HepG2 (cell line): ENCODE data around the gene DNAJC30. TPM values are rescaled to one million over a fixed set of nuclear protein-coding genes. Genes with fewer than 3 reads are reported as not detected.
A peak's percentile ranks its signal among the peaks of the same experiment; 100 is the strongest.

Experiments
- E2F2 ChIP-seq: sonication (generic); formaldehyde crosslinking; IDR thresholded peaks from 2 replicates; pipeline ENCODE4 v1.4.0; 2020; ENCODE audit warnings: missing genetic modification reagents, borderline replicate concordance
- FOXP1 ChIP-seq, 2 experiments: fragments of 450-650 bp in 1 of 2; IDR thresholded peaks; 2 replicates each; pipeline ENCODE4 v1.6.1; 2017 to 2018; ENCODE audit warnings: antibody characterized with exemption in 1 of 2
- HNRNPK ChIP-seq: fragments of 200-400 bp; formaldehyde crosslinking; IDR thresholded peaks from 2 replicates; pipeline ENCODE4 v1.6.1; 2018; ENCODE audit warnings: low read length, low read depth, moderate library complexity, mild to moderate bottlenecking; ENCODE audit not compliant: poor library complexity, severe bottlenecking
- PHF5A ChIP-seq: IDR thresholded peaks from one replicate; pipeline ENCODE4 v1.6.1; 2018; ENCODE audit warnings: low read depth, missing genetic modification reagents; ENCODE audit not compliant: unreplicated experiment
- PLRG1 ChIP-seq: fragments of 450-650 bp; conservative IDR thresholded peaks from 2 replicates; pipeline ENCODE4 v1.6.1; 2016
- PRDM4 ChIP-seq: sonication (generic); formaldehyde crosslinking; IDR thresholded peaks from 2 replicates; pipeline ENCODE4 v1.9.0; 2021; ENCODE audit warnings: missing genetic modification reagents, borderline replicate concordance
- RARA ChIP-seq: IDR thresholded peaks from 2 replicates; pipeline ENCODE4 v1.6.1; 2016; ENCODE audit warnings: missing genetic modification reagents, missing compliant biosample characterization
- SAFB2 ChIP-seq: sonication (generic); formaldehyde crosslinking; IDR thresholded peaks from 2 replicates; pipeline ENCODE4 v1.5.1; 2020; ENCODE audit warnings: missing genetic modification reagents, low read depth, mild to moderate bottlenecking, borderline replicate concordance
- SALL2 ChIP-seq: sonication (generic); formaldehyde crosslinking; IDR thresholded peaks from 2 replicates; pipeline ENCODE4 v1.8.1; 2023; ENCODE audit warnings: mild to moderate bottlenecking, missing genetic modification reagents, inconsistent platforms
- SATB2 ChIP-seq: sonication (generic); formaldehyde crosslinking; IDR thresholded peaks from 2 replicates; pipeline ENCODE4 v1.5.0; 2020; ENCODE audit warnings: missing genetic modification reagents
- SCMH1 ChIP-seq: sonication (generic); formaldehyde crosslinking; IDR thresholded peaks from 2 replicates; pipeline ENCODE4 v1.9.0; 2021; ENCODE audit warnings: missing genetic modification reagents, mild to moderate bottlenecking, borderline replicate concordance
- SYNCRIP ChIP-seq: fragments of 200-400 bp; formaldehyde crosslinking; IDR thresholded peaks from 2 replicates; pipeline ENCODE4 v1.6.1; 2018; ENCODE audit warnings: mild to moderate bottlenecking, low read depth, low read length; ENCODE audit not compliant: insufficient read depth
- YEATS2 ChIP-seq: sonication (generic); formaldehyde crosslinking; IDR thresholded peaks from 2 replicates; pipeline ENCODE4 v1.4.0; 2020; ENCODE audit warnings: missing genetic modification reagents, borderline replicate concordance
- ZHX1 ChIP-seq: sonication (generic); formaldehyde crosslinking; IDR thresholded peaks from 2 replicates; pipeline ENCODE4 v1.8.1; 2022; ENCODE audit warnings: low read depth, mild to moderate bottlenecking, missing genetic modification reagents
- ZMYM3 ChIP-seq: sonication (generic); formaldehyde crosslinking; IDR thresholded peaks from 2 replicates; pipeline ENCODE4 v1.5.1; 2020; ENCODE audit warnings: mild to moderate bottlenecking, missing genetic modification reagents
- ZNF280B ChIP-seq: sonication (generic); formaldehyde crosslinking; IDR thresholded peaks from 2 replicates; pipeline ENCODE4 v1.5.0; 2020; ENCODE audit warnings: missing genetic modification reagents, mild to moderate bottlenecking, borderline replicate concordance
- ZNF317 ChIP-seq: sonication (generic); formaldehyde crosslinking; IDR thresholded peaks from 2 replicates; pipeline ENCODE4 v1.5.0; 2020; ENCODE audit warnings: mild to moderate bottlenecking, missing genetic modification reagents
- ZNF549 ChIP-seq: sonication (generic); formaldehyde crosslinking; IDR thresholded peaks from 2 replicates; pipeline ENCODE4 v1.5.0; 2020; ENCODE audit warnings: missing genetic modification reagents
- ZNF850 ChIP-seq: sonication (generic); formaldehyde crosslinking; conservative IDR thresholded peaks from 2 replicates; pipeline ENCODE4 v1.9.0; 2021; ENCODE audit warnings: mild to moderate bottlenecking, missing genetic modification reagents
- ZNF879 ChIP-seq: sonication (generic); formaldehyde crosslinking; IDR thresholded peaks from 2 replicates; pipeline ENCODE4 v1.8.1; 2023; ENCODE audit warnings: missing genetic modification reagents
- polyA plus RNA-seq, 8 experiments: library from polyadenylated mRNA; depleted of rRNA in 3 of 8; stranded (reverse) in 7 of 8; unstranded in 1 of 8; fragments of >200 nt; fragmentation: Illumina TruSeq in 4 of 8; extraction: Trizol in 4 of 8; gene quantifications; 2 replicates each; pipeline versions ENCODE4 v1.2.1 to v1.2.3, GENCODE V29; 2011 to 2016; ENCODE audit warnings: low read depth in 4 of 8, missing spikeins in 1 of 8, mixed read lengths in 1 of 8; ENCODE audit not compliant: insufficient read depth in 1 of 8
- total RNA-seq, 5 experiments: library from RNA; depleted of rRNA; stranded (reverse); fragments of >200 nt; fragmentation: Illumina TruSeq; extraction: Trizol; gene quantifications; 2 replicates each; pipeline ENCODE4 v1.2.3, GENCODE V29; 2016; ENCODE audit warnings: low read depth in 1 of 5

Gene DNAJC30
- total and polyA plus RNA-seq, 2 of the 13 experiments (the other 11 are each of a cell fraction or from before 2014, with no cell fraction given), result 3.3 to 3.8 TPM

- TF ChIP-seq FOXP1 (IDR thresholded peaks at IDR 0.05) (no peak), FOXP1 (CRISPR knock-in tag; IDR thresholded peaks at IDR 0.05) (0 out of 2 replicates have a peak, but pooled peaks have one; percentile 11), SYNCRIP (no peak), ZNF850 (CRISPR knock-in tag) (no peak), RARA (CRISPR knock-in tag) (peak; percentile 47; the same call in 1 of the 2 replicates), E2F2 (no peak), PHF5A (CRISPR knock-in tag) (no peak), SALL2 (CRISPR knock-in tag) (peak; percentile 89), SCMH1 (no peak), PLRG1 (no peak), ZNF280B (CRISPR knock-in tag) (no peak), ZNF549 (CRISPR knock-in tag) (0 out of 2 replicates have a peak, but pooled peaks have one; percentile 35), SATB2 (CRISPR knock-in tag) (peak; percentile 60; the same call in 1 of the 2 replicates), ZHX1 (CRISPR knock-in tag) (no peak), YEATS2 (CRISPR knock-in tag) (peak; percentile 44; the same call in 1 of the 2 replicates), ZNF879 (CRISPR knock-in tag) (no peak), PRDM4 (CRISPR knock-in tag) (no peak), HNRNPK (peak; percentile 17), SAFB2 (no peak), ZNF317 (CRISPR knock-in tag) (peak; percentile 62; the same call in 1 of the 2 replicates), ZMYM3 (peak; percentile 54; the same call in 1 of the 2 replicates)
Measured at GRCh38 chr7:73647725-73648592, 35.3 kb downstream of the DNAJC30 start (continued).
